ENCODE data around the gene NSMCE3.
"Not testable (repeated sequence)": the region's sequence is repeated elsewhere in the genome, so short reads cannot be mapped to it uniquely, and the experiment has no call there.

NSMCE3 gene

GRCh38 chr15:29224235-29224986 is 45.2 kb downstream of the NSMCE3 start:
- in situ Hi-C loops (cut with MboI; ENCODE audit: low pct_unique_long_range_greater_than_20kb, low sequenced_read_pairs); DNase-seq: not testable (repeated sequence)

GRCh38 chr15:29223640-29224039 is 46.0 kb downstream of the NSMCE3 start:
- in situ Hi-C loops (cut with MboI; ENCODE audit: low pct_unique_long_range_greater_than_20kb, low sequenced_read_pairs): no loop called here
- no peak for DNase-seq

GRCh38 chr15:29222129-29222853 is 47.3 kb downstream of the NSMCE3 start:
- in situ Hi-C loops (cut with MboI; ENCODE audit: low pct_unique_long_range_greater_than_20kb, low sequenced_read_pairs): no loop called here
- no peak for DNase-seq

- DNase-seq: no peak
- in situ Hi-C loops (cut with MboI; ENCODE audit: low pct_unique_long_range_greater_than_20kb, low sequenced_read_pairs): no loop called here
Measured at GRCh38 chr15:29220852-29221251, 48.8 kb downstream of the NSMCE3 start.

GRCh38 chr15:29216955-29217354 is 52.7 kb downstream of the NSMCE3 start:
- DNase-seq: no peak

More at GRCh38 chr15:29216955-29217354, 52.7 kb downstream of the NSMCE3 start:
- in situ Hi-C loops (cut with MboI; ENCODE audit: low pct_unique_long_range_greater_than_20kb, low sequenced_read_pairs): no loop called here

Measured in KBM-7 (cell line).